Right kidney (tissue), 1 donor: Measurements from ENCODE around the gene DRAXIN.

Experiments
- DNase-seq: peaks from one replicate; pipeline ENCODE4 v3.0.0-alpha.2; 2016

Gene DRAXIN

GRCh38 chr1:11712285-11712684 is 20.8 kb downstream of the DRAXIN start:
- DNase-seq: no peak

- DNase-seq: no peak
Measured at GRCh38 chr1:11713095-11713494, 21.6 kb downstream of the DRAXIN start.

GRCh38 chr1:11714831-11715575 is 23.5 kb downstream of the DRAXIN start:
- DNase-seq: no peak

- peak; percentile 65 for DNase-seq
Measured at GRCh38 chr1:11719313-11720032, 28.0 kb downstream of the DRAXIN start.

GRCh38 chr1:11720033-11720376 is 28.5 kb downstream of the DRAXIN start:
- DNase-seq: no peak

GRCh38 chr1:11720525-11720924 is 29.0 kb downstream of the DRAXIN start:
- no peak for DNase-seq

GRCh38 chr1:11721311-11721710 is 29.8 kb downstream of the DRAXIN start:
- DNase-seq: no peak

GRCh38 chr1:11722538-11722937 is 31.0 kb downstream of the DRAXIN start:
- DNase-seq: no peak

- DNase-seq: no peak
Measured at GRCh38 chr1:11725616-11726015, 34.1 kb downstream of the DRAXIN start.

- no peak for DNase-seq
Measured at GRCh38 chr1:11727119-11727518, 35.6 kb downstream of the DRAXIN start.

- DNase-seq: no peak
Measured at GRCh38 chr1:11728126-11728806, 36.8 kb downstream of the DRAXIN start.

GRCh38 chr1:11729155-11729497 is 37.6 kb downstream of the DRAXIN start:
- no peak for DNase-seq

- DNase-seq: peak; percentile 41
Measured at GRCh38 chr1:11729498-11730428, 38.3 kb downstream of the DRAXIN start.

- no peak for DNase-seq
Measured at GRCh38 chr1:11730429-11730891, 39.0 kb downstream of the DRAXIN start.

- peak; percentile 42 for DNase-seq
Measured at GRCh38 chr1:11731691-11732283, 40.3 kb downstream of the DRAXIN start.

GRCh38 chr1:11733306-11733705 is 41.8 kb downstream of the DRAXIN start:
- DNase-seq: no peak

GRCh38 chr1:11735531-11735853 is 44.0 kb downstream of the DRAXIN start:
- DNase-seq: no peak

GRCh38 chr1:11735854-11736745 is 44.6 kb downstream of the DRAXIN start, which contains the start of gene AGTRAP:
Gene AGTRAP (plus strand): TSS chr1:11736136. CDS start chr1:11736209, 73 bp downstream.
- peak; percentile 84 for DNase-seq

GRCh38 chr1:11736746-11737639 is 45.5 kb downstream of the DRAXIN start:
- DNase-seq: no peak

- DNase-seq: no peak
Measured at GRCh38 chr1:11738096-11738495, 46.6 kb downstream of the DRAXIN start.
